GM19328 (cell line): ENCODE results near the gene UBR7.
A peak's percentile ranks its signal among the peaks of the same experiment; 100 is the strongest.
"Not testable (repeated sequence)": the region's sequence is repeated elsewhere in the genome, so short reads cannot be mapped to it uniquely, and the experiment has no call there.

Source experiments
- ATAC-seq: cut with Tn5 transposase; IDR thresholded peaks from one replicate; pipeline ENCODE4 v1.9.1; 2021; ENCODE audit warnings: mild to moderate bottlenecking, moderate library complexity; ENCODE audit not compliant: unreplicated experiment

The UBR7 gene

DNA sequence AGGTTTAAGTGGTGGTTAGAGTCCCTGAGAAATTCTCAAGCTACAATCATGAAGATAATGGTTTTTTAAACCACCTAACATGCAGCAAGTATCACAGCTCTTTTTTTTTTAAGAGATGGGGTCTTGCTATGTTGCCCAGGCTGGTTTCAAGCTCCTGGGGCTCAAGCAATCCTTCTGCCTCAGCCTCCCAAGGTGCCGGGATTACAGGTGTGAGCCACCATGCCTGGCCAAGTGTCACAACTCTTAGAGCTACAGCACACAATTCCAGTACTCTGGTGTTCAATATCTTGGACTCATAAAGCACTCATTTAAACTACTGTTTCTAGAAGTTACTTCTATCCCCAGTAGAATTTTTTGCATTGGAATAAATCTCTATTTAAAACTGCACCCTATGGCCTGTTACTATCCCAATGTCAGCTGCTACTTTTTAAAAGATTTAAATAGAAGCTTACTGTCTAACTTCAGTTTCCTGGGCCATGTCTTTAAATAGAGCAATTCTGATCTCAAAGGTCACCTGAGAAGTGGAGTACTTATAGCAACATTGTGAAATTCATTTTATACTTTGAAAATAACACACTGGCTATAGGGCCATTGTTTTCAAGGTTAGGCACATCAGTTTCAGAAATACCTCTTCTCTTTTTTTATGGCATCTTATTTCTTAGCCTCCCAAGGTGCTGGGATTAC is 11.6 kb upstream of the UBR7 start:
- no peak for ATAC-seq

- no peak for ATAC-seq
These were observed 8.0 kb upstream of the UBR7 start for GRCh38 chr14:93199031-93199430.

DNA sequence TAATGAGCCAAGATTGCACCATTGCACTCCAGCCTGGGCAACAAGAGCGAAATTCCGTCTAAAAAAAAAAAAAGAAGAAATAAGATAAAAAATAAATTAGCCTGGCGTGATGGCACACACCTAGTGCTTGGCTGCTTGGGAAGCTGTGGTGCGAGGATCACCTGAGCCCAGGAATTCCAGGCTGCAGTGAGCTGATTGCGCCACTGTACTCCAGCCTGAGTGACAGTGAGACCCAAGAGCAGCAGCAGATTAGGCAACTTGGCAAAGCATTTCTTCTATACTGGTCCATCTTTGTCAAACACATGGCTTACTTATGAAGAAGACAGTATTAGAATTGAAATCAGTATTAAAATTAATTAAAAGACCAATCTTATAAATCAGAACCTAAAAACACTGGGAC is 6.5 kb upstream of the UBR7 start:
- ATAC-seq = no peak

DNA sequence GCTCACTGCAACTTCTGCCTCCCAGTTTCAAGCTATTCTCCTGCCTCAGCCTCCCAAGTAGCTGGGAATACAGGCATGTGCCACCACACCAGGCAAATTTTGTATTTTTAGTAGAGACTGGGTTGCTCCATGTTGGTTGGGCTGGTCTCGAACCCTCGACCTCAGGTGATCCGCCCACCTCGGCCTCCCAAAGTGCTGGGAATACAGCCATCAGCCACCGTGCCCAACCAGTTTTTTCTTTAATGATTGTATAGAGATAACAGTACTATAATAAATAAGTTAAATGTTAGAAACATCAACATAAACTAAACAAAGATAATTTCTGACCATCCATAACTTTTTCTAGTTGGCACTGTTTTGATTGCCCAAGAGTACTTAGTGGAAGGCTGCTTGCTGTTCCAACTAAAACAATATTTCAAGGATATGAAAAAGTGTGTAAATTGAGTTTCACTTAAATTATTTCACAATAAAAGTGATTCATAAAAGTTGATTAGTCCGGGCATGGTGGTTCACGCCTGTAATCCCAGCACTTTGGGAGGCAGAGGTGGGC is 5.8 kb upstream of the UBR7 start:
- ATAC-seq = no peak

GRCh38 chr14:93207468-93208308 is 632 bp downstream of the UBR7 start:
- peak; percentile 33 for ATAC-seq

DNA sequence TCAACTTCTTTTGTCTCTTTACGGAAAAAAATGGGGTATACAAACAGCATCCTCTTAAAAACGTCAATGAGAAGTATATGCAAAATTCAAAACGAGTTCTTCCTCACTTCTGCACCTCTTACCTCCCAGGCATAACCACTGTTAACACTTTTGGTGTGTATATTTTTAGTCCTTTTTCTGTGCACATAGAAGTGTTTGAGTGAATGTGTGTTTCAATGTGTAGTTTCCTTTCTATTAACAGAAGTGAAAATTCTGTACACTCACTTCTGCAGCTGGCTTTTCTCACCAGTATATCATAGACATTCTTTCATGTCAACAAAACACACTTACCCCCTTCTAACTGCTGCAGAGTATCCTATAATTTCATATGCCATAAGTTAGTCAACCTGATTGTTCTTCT is 5.4 kb downstream of the UBR7 start:
- peak; percentile 82 for ATAC-seq

- ATAC-seq = no peak
These were observed 7.5 kb downstream of the UBR7 start for GRCh38 chr14:93214598-93214997.

GRCh38 chr14:93219103-93219726 is 12.2 kb downstream of the UBR7 start:
- no peak for ATAC-seq

GRCh38 chr14:93220509-93220908 is 13.5 kb downstream of the UBR7 start:
- no peak for ATAC-seq

DNA sequence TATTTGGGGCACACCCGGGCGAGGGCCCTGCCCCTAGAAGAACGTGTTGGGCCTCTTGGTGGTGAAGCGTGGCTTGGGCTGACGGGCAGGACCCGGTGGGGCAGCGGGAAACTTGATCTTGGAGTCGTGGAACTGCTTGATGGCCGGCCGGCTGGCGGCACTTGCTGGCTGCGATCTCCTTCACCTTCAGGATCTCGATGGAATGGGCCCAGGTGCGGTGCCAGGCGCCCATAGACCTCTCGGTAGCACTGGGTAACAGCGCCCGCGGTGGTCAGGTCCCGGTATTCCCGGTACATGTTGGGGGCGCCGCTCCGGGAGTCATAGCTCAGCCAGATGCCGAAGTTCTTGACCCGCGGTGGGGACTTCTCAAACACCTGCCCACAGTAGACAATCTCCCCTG is 16.5 kb downstream of the UBR7 start:
- no peak for ATAC-seq

- no peak for ATAC-seq
These were observed 21.5 kb downstream of the UBR7 start for GRCh38 chr14:93228550-93228949.

GRCh38 chr14:93230539-93230938 is 23.5 kb downstream of the UBR7 start:
- no peak for ATAC-seq

DNA sequence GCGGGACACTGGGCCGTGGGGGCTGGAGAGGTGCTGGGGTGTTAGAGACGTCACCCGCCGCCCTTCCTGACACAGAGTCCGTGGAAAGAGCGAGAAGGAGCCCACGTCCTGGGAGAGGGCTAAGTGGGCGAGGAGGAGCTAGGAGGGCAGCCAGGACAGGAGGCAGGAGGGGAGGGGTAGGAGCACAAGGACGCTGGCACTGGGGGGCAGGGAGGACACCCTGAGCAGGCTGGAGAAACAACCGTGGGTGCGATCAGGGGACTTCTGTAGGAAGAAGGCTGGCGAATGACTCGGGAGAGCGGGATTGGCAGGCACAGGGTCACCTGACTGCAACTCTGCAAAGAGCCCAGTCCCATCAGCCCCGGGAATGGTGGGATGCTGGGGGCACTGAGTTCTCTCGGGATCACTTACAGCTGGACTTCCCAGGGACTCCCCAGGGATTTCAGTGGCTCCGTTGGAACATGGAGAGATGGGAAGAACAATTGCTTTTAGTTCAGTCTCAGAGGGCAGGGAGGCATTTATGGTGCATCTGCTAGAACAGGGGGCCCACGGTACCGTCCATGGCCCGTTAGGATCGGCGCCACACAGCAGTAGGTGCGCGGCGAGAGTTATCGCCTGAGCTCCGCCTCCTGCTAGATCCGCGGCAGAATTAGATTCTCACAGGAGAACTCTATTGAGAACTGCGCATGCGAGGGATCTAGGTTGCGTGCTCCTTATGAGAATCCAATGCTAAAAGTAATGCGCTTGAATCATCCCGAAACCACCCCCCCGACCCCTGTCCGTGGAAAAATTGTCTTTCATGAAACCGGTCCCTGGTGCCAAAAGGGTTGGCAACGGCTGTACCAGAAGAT is 24.3 kb downstream of the UBR7 start:
- ATAC-seq = no peak

- no peak for ATAC-seq
These were observed 25.1 kb downstream of the UBR7 start for GRCh38 chr14:93232159-93232558.

DNA sequence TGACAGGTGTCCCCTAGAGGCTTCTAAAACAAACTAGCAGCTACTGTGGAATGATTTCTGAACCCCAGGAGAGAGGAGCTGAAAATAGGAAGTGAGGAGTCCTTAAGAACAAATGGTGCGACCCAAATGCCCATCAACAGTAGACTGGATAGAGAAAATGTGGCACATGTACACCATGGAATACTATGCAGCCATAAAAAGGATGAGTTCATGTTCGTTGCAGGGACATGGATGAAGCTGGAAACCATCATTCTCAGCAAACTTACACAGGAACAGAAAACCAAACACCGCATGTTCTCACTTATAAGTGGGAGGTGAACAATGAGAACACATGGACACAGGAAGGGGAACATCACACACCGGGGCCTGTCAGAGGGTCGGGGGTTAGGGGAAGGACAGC is 26.0 kb downstream of the UBR7 start:
- ATAC-seq = not testable (repeated sequence)

- no peak for ATAC-seq
These were observed 27.7 kb downstream of the UBR7 start for GRCh38 chr14:93234798-93235197.

- ATAC-seq = no peak
These were observed 33.0 kb downstream of the UBR7 start for GRCh38 chr14:93239869-93240677.

- ATAC-seq = no peak
These were observed 33.6 kb downstream of the UBR7 start for GRCh38 chr14:93240678-93241000.

DNA sequence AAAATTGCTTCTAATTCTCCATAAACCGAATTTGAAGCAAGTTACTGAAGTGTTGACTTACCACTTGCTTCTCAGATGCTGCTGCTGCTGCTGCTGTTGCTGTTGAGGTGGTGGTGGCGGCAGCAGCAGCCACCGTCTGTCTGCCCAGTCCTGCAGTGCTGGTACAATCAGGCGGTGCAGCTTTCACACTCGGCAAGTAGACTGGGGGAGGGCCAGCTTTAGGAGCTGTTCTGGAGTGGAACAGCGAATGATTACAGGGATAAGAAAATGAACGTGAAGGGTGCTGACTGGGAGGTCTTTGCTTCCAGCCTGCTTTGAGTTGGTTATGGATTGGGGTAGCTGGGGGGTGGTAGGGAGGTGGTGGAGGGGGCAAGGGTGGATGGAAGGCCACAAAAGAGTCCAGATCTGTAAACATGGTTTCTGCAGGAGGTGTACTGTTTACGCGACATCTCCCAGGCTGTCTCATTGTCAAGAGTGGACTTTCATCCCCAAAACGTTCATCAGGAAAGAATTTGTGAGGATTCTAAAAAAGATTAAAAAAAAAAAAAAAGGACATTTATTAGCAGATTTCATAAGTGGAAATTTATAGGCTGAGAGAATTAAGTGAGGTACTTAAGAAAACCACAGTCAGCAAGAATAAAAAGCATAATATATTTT is 38.8 kb downstream of the UBR7 start:
- ATAC-seq = no peak

DNA sequence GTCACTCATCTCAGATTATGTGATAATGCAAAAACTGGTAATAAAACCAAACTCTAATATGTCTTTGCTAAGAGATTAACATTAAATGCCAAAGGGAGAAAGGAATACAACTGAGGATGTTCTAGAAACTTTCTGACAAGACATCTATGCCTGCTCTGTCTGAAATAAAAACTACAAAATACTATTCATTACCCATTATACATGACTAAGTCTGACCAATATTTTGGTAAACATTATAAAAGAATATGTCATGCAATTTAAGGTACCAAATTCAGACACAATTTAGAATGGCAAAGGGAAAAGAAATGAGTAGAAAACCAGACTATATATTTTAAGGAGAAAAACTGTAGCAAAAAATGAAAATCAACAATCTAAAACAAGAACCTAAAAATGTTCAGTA is 39.5 kb downstream of the UBR7 start:
- no peak for ATAC-seq
